HG03108 (cell line): Measurements from ENCODE around the gene NIPSNAP2.
"Not testable (repeated sequence)": the region's sequence is repeated elsewhere in the genome, so short reads cannot be mapped to it uniquely, and the experiment has no call there.

Source experiments
- ATAC-seq: cut with Tn5 transposase; IDR thresholded peaks from one replicate; pipeline ENCODE4 v1.9.1; 2021; ENCODE audit warnings: moderate library complexity; ENCODE audit not compliant: unreplicated experiment

The NIPSNAP2 gene

DNA sequence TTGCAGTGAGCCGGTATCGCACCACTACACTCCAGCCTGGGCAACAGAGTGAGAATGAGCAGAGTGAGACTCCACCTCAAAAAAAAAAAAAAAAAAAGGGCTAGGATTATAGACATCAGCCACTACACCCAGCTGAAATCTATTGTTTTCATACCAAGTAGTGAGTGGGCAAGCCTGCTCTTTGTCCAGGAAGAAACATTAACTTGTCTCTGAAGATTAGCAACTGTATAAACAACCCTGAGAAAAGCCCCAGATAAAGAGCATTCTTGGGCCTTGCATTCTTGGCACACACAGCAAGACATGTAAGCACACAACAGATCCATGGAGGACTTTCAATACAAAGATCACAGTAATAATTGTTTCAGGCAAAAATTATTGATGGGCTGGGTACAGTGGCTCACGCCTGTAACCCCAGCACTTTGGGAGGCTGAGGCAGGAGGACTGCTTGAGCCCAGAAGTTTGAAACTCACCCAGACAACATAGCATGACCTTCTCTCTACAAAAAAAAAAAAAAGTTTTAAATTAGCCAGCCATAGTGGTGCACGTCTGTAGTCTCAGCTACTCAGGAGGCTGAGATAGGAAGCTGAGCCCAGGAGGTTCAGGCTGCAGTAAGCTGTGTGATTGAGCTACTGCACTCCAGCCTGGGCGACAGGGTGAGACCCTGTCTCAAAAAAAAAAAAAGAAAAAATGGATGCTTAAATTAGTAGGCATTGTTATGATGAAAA, 82.5 kb downstream of the NIPSNAP2 start:
- ATAC-seq: no peak

DNA sequence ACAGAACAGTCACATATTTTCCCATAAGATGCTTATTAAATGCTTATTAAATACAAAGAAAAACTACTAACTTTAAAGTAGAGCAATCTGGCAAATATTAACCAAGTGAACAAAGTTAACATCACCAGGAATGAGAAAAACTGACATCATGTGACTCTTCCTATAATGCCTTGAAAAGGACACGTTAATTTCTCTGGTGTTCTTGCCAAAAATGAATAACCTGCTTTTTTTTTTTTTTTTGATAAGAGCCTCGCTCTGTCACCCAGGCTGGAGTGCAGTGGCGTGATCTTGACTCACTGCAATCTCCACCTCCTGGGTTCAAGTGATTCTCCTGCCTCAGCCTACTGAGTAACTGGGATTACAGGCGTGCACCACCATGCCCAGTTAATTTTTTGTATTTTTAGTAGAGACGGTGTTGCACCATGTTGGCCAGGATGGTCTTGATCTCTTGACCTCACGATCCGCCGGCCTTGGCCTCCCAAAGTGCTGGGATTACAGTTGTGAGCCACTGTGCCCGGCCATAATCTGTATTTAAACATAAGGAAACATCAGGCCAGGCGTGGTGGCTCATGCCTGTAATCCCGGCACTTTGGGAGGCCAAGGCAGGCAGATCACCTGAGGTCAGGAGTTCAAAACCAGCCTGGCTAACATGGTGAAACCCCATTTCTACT, 83.2 kb downstream of the NIPSNAP2 start:
- ATAC-seq: not testable (repeated sequence)

DNA sequence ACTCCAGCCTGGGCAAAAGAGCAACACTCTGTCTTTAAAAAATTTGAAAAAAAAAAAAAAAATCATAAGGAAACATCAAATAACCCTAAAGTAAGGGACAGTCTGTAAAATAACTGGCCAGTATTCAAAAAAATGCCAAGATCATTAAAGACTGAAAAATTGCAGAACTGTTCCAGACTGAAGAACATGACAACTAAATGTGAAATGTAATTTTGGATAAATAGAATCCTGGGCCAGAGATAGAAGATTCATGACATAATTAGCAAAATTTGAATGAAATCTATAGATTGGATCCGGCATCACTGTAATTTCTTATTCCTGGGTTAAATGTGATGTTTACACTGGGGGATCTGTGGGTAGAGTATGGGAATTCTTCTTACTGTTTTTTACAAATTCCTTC, 83.9 kb downstream of the NIPSNAP2 start:
- no peak for ATAC-seq

GRCh38 chr7:56048763-56049162, 84.4 kb downstream of the NIPSNAP2 start:
- not testable (repeated sequence) for ATAC-seq
